ENCODE results near the gene KDM4C. TPM values are rescaled to one million over a fixed set of nuclear protein-coding genes. Genes with fewer than 3 reads are reported as not detected.

The KDM4C gene
- total RNA-seq, 1 experiment from 2014 or later: 7.1 TPM

GRCh38 chr9:6764011-6764410, 6.2 kb downstream of the KDM4C start:
- ATAC-seq: no peak
- CTCF ChIA-PET: no interaction called here
- Histone ChIP-seq H3K27me3 (ENCODE audit: control insufficient read depth, insufficient read depth, low read length) (no peaks in the 10 kb centered on the region), H3K36me3 (ENCODE audit: control insufficient read depth, insufficient read depth, low read length) (no peaks in the 10 kb centered on the region; the same call in 1 of the 2 replicates), H3K9me3 (ENCODE audit: control insufficient read depth, insufficient read depth, low read depth, low read length) (no peaks in the 10 kb centered on the region), H3K4me3 (ENCODE audit: low read depth in 2 of 2, low read length in 2 of 2) (no peak overlapping the region), H3K27ac (ENCODE audit: low read length) (no peak overlapping the region), H3K4me1 (ENCODE audit: control insufficient read depth, insufficient read depth, low read length) (no peaks in the 10 kb centered on the region)
- POLR2A ChIA-PET: no interaction called here
- intact Hi-C loops (cut with micrococcal nuclease; ENCODE audit: unreplicated experiment) (no loop called here), in situ Hi-C loops (cut with HindIII; ENCODE audit: low pct_unique_long_range_greater_than_20kb, low sequenced_read_pairs) (no loop called here)
- TF ChIP-seq SIN3A (IDR thresholded peaks at IDR 0.05; ENCODE audit: borderline replicate concordance, insufficient read depth, low read depth, low read length) (no peak), POLR2AphosphoS5 (IDR thresholded peaks at IDR 0.05; ENCODE audit: low read depth, low read length) (no peak), TCF7L2 (IDR thresholded peaks at IDR 0.05; ENCODE audit: low read depth, low read length) (no peak), REST (IDR thresholded peaks at IDR 0.05; ENCODE audit: insufficient read depth in 1 of 2, low read depth in 2 of 2, low read length in 1 of 2) (no peak), CTCF (IDR thresholded peaks at IDR 0.05) (no peak)
- BruUV-seq (replicated peaks): no TSS peak
- no peak for DNase-seq (ENCODE audit: low read depth, low spot score)

- Histone ChIP-seq H3K27me3 (ENCODE audit: control insufficient read depth, insufficient read depth, low read length) (no peaks in the 10 kb centered on the region), H3K4me1 (ENCODE audit: control insufficient read depth, insufficient read depth, low read length) (no peaks in the 10 kb centered on the region), H3K27ac (ENCODE audit: low read length) (no peak overlapping the region), H3K36me3 (ENCODE audit: control insufficient read depth, insufficient read depth, low read length) (no peaks in the 10 kb centered on the region), H3K4me3 (ENCODE audit: low read depth in 2 of 2, low read length in 2 of 2) (no peak overlapping the region), H3K9me3 (ENCODE audit: control insufficient read depth, insufficient read depth, low read depth, low read length) (no peaks in the 10 kb centered on the region)
- BruUV-seq (replicated peaks): no TSS peak
- DNase-seq (ENCODE audit: low read depth, low spot score): no peak
- ATAC-seq: no peak
- POLR2A ChIA-PET: no interaction called here
- TF ChIP-seq POLR2AphosphoS5 (IDR thresholded peaks at IDR 0.05; ENCODE audit: low read depth, low read length) (no peak), SIN3A (IDR thresholded peaks at IDR 0.05; ENCODE audit: borderline replicate concordance, insufficient read depth, low read depth, low read length) (no peak), CTCF (IDR thresholded peaks at IDR 0.05) (no peak), REST (IDR thresholded peaks at IDR 0.05; ENCODE audit: insufficient read depth in 1 of 2, low read depth in 2 of 2, low read length in 1 of 2) (no peak), TCF7L2 (IDR thresholded peaks at IDR 0.05; ENCODE audit: low read depth, low read length) (no peak)
- in situ Hi-C loops (cut with HindIII; ENCODE audit: low pct_unique_long_range_greater_than_20kb, low sequenced_read_pairs): no loop called here
- CTCF ChIA-PET: no interaction called here
- intact Hi-C loops (cut with micrococcal nuclease; ENCODE audit: unreplicated experiment): no loop called here
Measured at GRCh38 chr9:6764523-6764922, 6.8 kb downstream of the KDM4C start.
